Measurements from ENCODE around the gene ZSWIM6.

The ZSWIM6 gene

GRCh38 chr5:61333321-61333953, 1.4 kb downstream of the ZSWIM6 start:
- peak in 1 of 2 experiments; percentile 36 for DNase-seq

GRCh38 chr5:61333954-61334867, 2.2 kb downstream of the ZSWIM6 start:
- no peak for DNase-seq

- DNase-seq: no peak
Observed at GRCh38 chr5:61334868-61335615, 3.0 kb downstream of the ZSWIM6 start.

- DNase-seq: no peak
Observed at GRCh38 chr5:61339764-61340163, 7.7 kb downstream of the ZSWIM6 start.

GRCh38 chr5:61340775-61341361, 8.8 kb downstream of the ZSWIM6 start:
- DNase-seq: no peak

GRCh38 chr5:61342071-61342501, 10.0 kb downstream of the ZSWIM6 start:
- peak in 1 of 2 experiments; percentile 19 for DNase-seq

- no peak for DNase-seq
Observed at GRCh38 chr5:61344187-61344944, 12.3 kb downstream of the ZSWIM6 start.

- no peak for DNase-seq
Observed at GRCh38 chr5:61346511-61346910, 14.5 kb downstream of the ZSWIM6 start.

GRCh38 chr5:61347080-61347479, 15.0 kb downstream of the ZSWIM6 start:
- DNase-seq: no peak

GRCh38 chr5:61348447-61348846, 16.4 kb downstream of the ZSWIM6 start:
- no peak for DNase-seq

- DNase-seq: no peak
Observed at GRCh38 chr5:61349935-61350334, 17.9 kb downstream of the ZSWIM6 start.

- DNase-seq: no peak
Observed at GRCh38 chr5:61350535-61350934, 18.5 kb downstream of the ZSWIM6 start.

GRCh38 chr5:61351733-61352132, 19.7 kb downstream of the ZSWIM6 start:
- no peak for DNase-seq

GRCh38 chr5:61352180-61352579, 20.1 kb downstream of the ZSWIM6 start:
- DNase-seq: no peak

GRCh38 chr5:61352612-61353156, 20.6 kb downstream of the ZSWIM6 start:
- no peak for DNase-seq

- no peak for DNase-seq
Observed at GRCh38 chr5:61353293-61353692, 21.2 kb downstream of the ZSWIM6 start.

- no peak for DNase-seq
Observed at GRCh38 chr5:61354199-61354598, 22.1 kb downstream of the ZSWIM6 start.

- DNase-seq: peak in 1 of 2 experiments; percentile 26
Observed at GRCh38 chr5:61357745-61358144, 25.7 kb downstream of the ZSWIM6 start.

GRCh38 chr5:61362796-61363368, 30.8 kb downstream of the ZSWIM6 start:
- no peak for DNase-seq

- no peak for DNase-seq
Observed at GRCh38 chr5:61363401-61364114, 31.5 kb downstream of the ZSWIM6 start.
